Activated CD4-positive, alpha-beta T cell treated with anti-CD3 and anti-CD28 coated beads, Interleukin-2, amount 50 U/mL, for 48 hours (primary cell): ENCODE results near the gene SYT15B.
"Not testable (repeated sequence)": the region's sequence is repeated elsewhere in the genome, so short reads cannot be mapped to it uniquely, and the experiment has no call there.

Experiments used
- DNase-seq, 2 experiments: peaks; one replicate each; pipeline ENCODE4 v3.0.0-alpha.2; 2020

The SYT15B gene

DNA sequence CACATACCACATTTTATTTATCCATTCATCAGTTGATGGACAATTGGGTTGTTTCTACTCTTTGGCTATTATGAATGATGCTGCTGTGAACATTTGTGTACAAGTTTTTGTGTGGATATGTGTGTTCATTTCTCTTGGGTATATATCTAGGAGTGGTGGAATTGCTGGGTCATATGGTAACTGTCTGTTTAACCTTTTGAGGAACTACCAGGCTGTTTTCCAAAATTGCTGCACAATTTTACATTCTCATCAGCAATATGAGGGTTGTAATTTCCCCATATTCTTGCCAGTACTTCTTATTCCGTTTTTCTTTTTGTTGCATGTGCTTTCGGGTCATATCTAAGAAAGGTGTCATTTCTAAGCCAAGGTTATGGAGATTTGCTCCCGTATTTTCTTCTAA is 38.3 kb downstream of the SYT15B start:
- DNase-seq, result not testable (repeated sequence)

DNA sequence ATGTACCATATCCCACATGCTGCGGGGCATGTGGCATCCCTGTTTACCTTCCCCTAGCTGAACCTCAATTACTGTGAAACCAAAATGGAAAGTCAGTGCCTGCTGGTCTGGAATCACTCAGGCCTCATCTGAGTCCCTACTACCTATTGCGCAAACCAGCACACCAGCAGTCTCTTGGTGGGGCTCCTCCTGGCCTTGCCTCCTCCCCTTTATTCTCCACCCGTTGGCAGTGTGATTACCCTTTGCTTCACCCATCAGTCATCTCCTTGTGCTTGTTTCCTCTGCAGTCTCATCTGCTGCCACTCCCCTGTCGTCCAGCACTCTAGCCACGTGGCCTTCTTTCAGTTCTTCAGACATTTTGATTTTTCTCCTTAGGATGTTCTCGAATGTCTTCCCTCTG is 39.3 kb downstream of the SYT15B start:
- not testable (repeated sequence) for DNase-seq

DNA sequence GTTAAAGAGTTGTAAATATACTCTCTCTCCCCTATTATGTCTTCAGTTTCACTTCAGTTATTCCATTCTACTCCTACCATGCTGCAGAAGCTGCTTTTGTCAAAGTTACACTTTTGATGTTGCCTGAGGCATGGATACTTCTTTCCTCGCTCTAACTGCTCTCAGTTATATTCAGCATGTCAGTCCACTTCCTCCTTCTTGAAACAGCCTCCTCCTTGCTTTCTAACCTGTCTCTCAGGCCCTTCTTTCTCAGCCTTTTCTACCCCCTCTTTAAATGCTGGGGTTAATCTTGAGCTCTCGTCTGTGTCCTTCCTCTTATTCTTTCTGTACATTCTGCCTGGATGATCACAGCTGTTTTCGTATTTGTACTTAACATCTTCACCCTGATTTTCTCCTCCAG is 40.0 kb downstream of the SYT15B start:
- not testable (repeated sequence) for DNase-seq

DNA sequence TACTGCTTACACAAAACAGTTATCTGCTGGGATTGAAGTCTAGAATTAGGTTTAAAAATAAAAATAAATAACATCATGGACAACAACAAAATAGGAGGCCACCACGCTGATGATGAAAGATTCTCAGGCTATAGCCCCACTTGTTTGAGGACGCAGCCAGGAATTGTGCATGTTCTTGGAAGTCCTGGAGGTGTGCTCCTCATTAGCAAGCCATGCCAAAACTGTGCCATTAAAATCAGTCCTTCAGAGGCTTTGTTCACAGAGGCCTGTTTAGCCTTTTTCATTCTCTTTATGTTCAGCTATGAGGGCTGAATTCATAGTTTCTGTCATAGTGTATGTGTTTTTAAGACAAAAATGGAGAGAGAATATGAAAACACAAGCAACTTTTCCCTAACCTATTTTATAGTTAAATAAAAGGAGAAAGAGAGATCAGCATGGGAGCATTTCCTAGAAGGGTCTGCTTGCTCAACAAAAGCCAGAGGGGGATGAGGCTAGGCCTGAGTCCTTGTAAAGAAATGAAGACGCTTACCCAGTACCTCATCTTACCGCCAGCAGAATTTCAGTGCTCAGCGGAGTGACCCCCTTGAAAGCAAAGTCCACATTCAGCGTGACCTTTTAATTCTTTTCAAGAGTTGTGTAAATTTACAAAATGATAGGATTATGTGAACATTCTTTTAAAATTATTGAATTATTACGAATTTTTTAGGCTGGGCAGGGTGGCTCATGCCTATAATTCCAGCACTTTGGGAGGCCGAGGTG is 46.2 kb downstream of the SYT15B start:
- DNase-seq, result not testable (repeated sequence)
